Hematopoietic multipotent progenitor cell treated with erythropoietin and hydrocortisone succinate and interleukin-3 and kit ligand, for 15 days (in vitro differentiated cells): ENCODE data around the gene NCF2.

ENCODE experiments used
- DNase-seq: peaks from one replicate; pipeline ENCODE4 v3.0.0-alpha.2; 2015; ENCODE audit warnings: low spot score

NCF2 gene

GRCh38 chr1:183552441-183552840, 37.8 kb downstream of the NCF2 start:
- DNase-seq, result no peak

- DNase-seq, result no peak
These were observed 38.3 kb downstream of the NCF2 start for GRCh38 chr1:183551924-183552323.

GRCh38 chr1:183550915-183551314, 39.3 kb downstream of the NCF2 start:
- DNase-seq, result peak; percentile 7

- DNase-seq, result no peak
These were observed 42.1 kb downstream of the NCF2 start for GRCh38 chr1:183548116-183548515.

- no peak for DNase-seq
These were observed 43.8 kb downstream of the NCF2 start for GRCh38 chr1:183546427-183546826.

GRCh38 chr1:183544598-183545297, 45.5 kb downstream of the NCF2 start:
- DNase-seq, result no peak

- DNase-seq, result peak; percentile 37
These were observed 46.5 kb downstream of the NCF2 start for GRCh38 chr1:183543619-183544204.

- DNase-seq, result no peak
These were observed 52.9 kb downstream of the NCF2 start for GRCh38 chr1:183537405-183537804.

GRCh38 chr1:183533617-183534174, 56.6 kb downstream of the NCF2 start:
- no peak for DNase-seq

GRCh38 chr1:183528577-183528976, 61.7 kb downstream of the NCF2 start:
- DNase-seq, result no peak

- no peak for DNase-seq
These were observed 68.2 kb downstream of the NCF2 start for GRCh38 chr1:183522104-183522503.

- DNase-seq, result no peak
These were observed 69.9 kb downstream of the NCF2 start for GRCh38 chr1:183520379-183520778.

GRCh38 chr1:183517401-183517800, 72.9 kb downstream of the NCF2 start:
- no peak for DNase-seq

- no peak for DNase-seq
These were observed 73.5 kb downstream of the NCF2 start for GRCh38 chr1:183516725-183517124.

- no peak for DNase-seq
These were observed 75.1 kb downstream of the NCF2 start for GRCh38 chr1:183515002-183515689.

- no peak for DNase-seq
These were observed 76.0 kb downstream of the NCF2 start for GRCh38 chr1:183514235-183514634.

- DNase-seq, result no peak
These were observed 77.8 kb downstream of the NCF2 start for GRCh38 chr1:183512450-183512849.

- no peak for DNase-seq
These were observed 81.6 kb downstream of the NCF2 start for GRCh38 chr1:183508694-183509093.

- DNase-seq, result no peak
These were observed 83.7 kb downstream of the NCF2 start for GRCh38 chr1:183506561-183506960.
